HG02610 (cell line): ENCODE data around the gene TSPAN9.
A peak's percentile ranks its signal among the peaks of the same experiment; 100 is the strongest.

Experiments used
- ATAC-seq: cut with Tn5 transposase; IDR thresholded peaks from one replicate; pipeline ENCODE4 v1.9.1; 2021; ENCODE audit warnings: mild to moderate bottlenecking, moderate library complexity; ENCODE audit not compliant: unreplicated experiment

Gene TSPAN9, protein sequence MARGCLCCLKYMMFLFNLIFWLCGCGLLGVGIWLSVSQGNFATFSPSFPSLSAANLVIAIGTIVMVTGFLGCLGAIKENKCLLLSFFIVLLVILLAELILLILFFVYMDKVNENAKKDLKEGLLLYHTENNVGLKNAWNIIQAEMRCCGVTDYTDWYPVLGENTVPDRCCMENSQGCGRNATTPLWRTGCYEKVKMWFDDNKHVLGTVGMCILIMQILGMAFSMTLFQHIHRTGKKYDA

DNA sequence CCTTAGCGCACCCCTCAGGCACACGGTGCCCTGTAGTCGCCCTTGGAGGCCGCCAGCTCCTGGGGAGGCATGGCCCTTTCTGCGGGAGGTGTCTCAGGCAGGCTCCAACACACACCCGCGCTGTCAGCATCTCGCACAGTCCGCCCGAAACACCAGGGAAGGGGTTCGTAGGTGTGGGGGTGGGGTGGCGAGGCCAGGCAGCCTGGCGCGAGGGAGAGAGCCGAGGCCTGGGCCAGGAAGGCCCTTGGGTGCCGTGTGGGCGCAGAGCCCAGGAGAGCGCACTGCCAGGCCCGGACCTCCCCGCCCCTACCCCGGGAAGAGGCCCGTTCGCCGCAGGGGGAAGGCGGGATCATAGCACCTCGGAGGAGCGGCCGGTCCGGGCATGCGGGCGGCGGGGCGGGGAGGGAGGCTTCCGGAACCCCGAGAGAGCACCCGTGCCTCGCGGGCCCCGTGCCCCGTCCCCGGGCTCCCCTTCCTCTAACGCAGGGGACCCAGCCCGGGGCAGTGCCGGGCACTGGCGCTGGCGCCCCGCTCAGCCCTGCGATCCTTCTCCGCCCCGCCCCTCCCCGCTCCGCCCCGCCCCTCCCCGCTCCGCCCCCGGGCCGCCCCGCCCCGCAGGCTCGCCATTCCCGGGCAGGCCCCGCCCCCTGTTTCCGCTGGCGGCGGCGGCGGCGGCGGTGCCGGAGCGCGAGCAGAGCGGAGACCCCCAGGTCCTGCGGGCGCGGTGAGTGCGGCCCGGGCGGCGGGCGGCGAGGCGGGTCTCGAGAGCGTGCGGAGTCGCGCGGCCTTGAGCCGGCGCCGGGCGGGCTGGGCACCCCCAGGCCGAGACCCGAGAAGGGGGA lies at the start of gene TSPAN9:
Gene TSPAN9, plus strand, starts transcription at position 650 of the 842 bp plus-strand sequence. CDS start 123,815 bp downstream, outside the sequence.
- ATAC-seq = peak; percentile 49

DNA sequence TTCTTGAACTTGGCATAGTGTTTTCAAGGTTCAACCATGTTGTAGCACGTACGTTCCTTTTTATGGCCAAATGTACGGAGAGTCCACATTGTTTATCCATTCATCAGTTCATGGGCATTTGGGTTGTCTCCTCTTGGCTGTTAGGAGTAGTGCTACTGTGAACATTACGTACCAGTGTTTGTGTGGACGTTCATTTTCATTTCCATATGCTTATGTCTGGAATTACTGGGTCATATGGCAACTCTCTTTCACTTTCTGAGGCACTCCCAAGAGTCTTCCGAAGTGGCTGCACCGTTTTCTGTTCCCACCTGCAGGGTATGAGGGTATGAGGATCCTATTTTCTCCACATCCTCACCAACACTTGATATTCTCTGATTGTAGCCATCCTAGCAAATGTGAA lies 49.1 kb upstream of the TSPAN9 start:
- ATAC-seq = no peak

DNA sequence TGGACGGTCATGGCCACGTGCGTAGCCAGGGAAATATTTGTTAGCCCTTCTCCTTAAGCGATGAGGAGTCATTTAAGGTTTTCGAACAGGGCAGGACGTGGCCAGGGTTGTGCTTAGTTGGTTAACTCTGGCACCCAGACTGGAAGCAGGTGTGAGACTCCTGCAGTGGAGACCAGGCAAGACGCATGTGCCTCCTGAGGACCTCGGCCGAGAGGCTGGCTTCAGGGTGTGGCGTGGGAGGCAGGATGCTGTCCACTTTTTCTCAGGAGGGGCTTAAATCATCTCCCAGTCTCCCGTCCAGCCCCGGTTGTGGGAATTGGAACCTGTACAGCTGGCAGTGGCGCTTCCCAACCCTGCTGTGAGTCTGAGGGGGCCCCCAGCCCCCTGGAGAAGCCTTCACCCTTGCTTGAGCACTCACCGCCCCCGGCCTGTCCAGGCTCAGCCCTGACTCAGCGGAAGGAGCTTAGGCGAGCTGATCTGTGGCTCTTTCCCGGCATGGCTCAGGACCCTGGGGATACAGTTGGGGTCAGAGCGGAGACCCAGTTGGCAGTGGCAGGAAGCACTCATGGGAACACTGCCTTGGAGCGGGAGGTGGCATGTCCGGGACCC lies 46.3 kb upstream of the TSPAN9 start:
- no peak for ATAC-seq

- ATAC-seq = no peak
Measured at GRCh38 chr12:3032161-3032560, 45.0 kb upstream of the TSPAN9 start.

DNA sequence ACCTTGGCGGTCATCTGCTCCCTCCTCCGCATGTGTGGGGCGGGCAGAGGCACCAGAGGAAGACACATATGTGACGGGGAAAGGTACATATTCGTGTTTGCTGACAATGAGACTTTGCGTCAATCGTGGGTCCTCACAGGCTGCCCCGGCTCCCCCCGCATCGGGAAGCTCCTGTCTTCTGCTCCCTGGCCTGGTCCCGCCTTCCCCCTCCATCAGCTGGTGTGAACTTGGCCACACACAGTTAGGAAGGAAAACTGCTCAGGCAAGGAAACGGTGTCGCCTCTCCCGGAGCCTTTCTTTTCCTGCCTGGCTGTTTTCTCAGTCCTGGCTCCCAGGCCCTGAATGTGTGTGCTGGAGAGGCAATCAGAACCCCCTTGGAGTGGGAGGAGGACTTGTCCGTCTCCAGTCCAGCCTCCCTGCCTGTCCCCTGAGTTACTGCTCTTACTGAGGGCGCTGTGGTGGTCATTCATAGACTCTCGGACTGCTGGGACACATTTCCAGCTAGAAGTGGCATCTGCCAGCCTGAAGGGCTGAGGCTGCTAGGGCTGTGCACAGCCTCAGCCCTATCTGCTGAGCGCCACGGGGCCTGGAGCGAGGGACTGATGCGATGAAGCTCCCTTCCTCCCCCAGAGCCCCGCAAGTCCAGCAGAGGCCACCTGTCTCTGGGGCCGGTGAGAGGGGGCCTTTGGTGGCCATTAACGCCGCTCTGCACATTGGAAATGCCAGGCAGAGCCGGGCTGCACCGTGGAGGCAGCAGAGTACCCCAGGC lies 44.2 kb upstream of the TSPAN9 start:
- no peak for ATAC-seq

DNA sequence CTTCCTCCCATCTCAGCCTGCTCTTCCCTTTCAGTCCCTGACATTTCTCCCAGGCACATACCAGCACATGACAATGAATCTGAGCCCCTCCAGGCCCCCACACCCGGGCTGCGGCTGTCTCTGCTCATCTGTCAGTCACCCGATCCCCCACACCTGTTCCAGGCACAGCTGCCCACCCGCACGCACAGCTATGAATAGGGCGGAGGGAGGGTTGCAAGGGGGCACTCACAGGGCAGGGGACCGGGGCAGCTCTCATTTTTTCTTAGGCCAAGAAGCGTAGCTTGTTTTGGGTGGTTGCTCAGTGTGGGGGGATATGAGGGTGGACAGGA lies 43.7 kb upstream of the TSPAN9 start:
- no peak for ATAC-seq

GRCh38 chr12:3034067-3034750 lies 43.0 kb upstream of the TSPAN9 start:
- no peak for ATAC-seq

GRCh38 chr12:3035171-3035570 lies 42.0 kb upstream of the TSPAN9 start:
- ATAC-seq = no peak

DNA sequence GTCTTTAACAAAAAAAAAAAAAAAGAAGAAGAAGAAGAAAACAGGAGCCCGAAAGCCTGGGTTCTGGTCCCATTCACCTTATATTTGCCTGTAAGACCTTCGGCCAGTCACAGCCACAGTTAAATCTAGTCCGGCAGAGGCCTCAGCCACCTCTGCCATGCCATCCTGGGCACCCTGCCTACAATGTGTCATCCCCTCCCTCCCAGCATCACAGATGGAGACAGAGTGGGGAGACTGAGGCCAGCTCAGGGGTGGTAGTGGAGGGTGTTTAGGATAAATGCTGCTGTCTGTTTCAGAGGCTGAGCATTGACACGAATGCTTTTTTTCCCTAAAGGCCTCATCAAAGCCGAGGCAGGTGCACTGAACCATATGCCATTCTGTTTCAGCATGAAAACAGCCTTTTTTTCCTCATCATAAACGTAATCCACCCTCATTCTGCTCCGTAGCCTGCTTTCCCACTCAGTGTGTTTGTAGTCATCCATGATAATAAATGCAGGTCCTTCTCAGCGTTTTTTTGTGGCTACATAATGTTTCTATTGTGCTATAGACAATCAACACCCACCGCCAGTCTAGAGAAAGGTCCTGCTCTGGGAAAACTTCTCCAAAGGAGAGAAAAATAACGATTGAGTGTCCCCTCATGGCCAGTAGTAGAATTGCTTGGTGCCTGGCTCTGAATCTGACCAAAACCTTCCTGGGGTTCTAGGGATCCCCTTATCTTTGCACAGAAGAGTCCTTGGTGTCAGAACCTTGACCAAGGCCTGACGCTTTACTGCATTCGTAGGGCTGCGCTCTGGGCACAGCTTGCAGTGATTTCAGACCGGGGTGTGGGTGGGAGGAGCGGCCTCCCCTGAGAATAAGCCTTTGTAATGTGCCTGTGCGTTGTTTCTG lies 41.1 kb upstream of the TSPAN9 start:
- no peak for ATAC-seq

GRCh38 chr12:3036901-3037600 lies 40.1 kb upstream of the TSPAN9 start:
- no peak for ATAC-seq

DNA sequence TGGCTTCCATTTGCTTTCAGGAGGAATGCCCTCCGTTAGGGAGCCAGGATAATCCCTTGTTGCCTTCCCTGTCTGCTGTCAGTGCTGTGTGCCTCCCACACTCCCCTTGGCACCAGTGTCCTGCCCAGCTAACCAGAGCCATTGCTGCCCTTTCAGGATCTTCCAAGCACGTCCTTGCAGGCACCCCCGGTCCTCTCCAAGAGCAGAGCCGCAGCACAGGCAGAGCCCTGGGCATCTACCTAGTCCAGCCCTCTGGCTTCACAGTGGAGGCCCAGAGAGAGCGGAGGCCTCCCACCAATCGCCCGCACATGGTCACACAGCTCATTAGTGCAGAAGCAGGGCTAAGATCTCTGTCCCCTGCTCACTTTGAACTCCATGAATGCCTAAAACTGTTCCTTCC lies 39.0 kb upstream of the TSPAN9 start:
- no peak for ATAC-seq

DNA sequence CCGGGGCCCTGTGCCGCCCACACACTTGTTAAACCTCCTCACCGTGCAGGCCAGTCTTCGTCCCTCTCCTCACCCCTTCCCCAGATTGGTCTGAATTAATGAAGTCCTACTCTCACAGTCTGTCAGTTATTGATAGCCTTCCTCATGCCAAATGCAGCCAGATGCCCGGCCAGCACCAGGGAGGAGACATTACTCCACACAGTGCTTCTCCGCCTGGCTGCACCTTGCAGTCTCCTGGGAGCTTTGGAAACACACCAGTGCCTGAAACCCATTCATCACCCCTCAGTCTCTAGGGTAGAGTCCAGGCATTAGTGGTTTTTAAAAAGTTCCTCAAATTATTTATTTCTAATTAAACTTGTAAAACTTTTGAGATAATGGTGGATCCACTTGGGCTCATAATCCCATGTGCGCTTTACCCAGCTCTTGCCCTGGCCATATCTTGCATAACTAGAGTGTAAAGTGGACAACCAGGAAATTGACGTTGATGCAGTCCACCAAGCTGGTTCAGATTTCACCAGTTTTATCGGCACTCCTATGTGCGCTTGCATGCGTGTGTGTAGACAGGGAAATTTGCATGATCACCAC lies 38.2 kb upstream of the TSPAN9 start:
- ATAC-seq = no peak

DNA sequence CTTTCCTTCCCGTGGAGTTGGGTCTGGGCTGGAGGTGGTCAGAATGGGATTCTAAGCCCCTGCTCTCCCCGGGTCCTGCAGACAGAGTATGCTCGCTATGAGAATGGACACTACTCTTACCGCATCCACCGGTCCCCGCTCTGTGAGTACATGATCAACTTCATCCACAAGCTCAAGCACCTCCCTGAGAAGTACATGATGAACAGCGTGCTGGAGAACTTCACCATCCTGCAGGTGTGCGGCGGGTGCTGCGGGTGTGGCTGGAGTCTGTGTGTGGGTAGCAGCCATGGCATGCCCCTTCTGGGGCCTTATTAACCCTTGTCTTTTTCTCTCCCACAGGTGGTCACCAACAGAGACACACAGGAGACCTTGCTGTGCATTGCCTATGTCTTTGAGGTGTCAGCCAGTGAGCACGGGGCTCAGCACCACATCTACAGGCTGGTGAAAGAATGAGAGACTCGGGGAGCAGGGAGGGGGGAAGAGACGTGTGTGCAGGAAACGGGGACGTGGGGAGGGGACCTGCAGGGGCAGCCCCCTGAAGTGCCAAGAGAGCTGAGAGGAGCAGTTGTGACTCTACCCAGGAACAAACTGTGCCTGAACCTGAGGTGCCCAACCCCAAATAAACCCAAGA lies 37.0 kb upstream of the TSPAN9 start:
- ATAC-seq = no peak

DNA sequence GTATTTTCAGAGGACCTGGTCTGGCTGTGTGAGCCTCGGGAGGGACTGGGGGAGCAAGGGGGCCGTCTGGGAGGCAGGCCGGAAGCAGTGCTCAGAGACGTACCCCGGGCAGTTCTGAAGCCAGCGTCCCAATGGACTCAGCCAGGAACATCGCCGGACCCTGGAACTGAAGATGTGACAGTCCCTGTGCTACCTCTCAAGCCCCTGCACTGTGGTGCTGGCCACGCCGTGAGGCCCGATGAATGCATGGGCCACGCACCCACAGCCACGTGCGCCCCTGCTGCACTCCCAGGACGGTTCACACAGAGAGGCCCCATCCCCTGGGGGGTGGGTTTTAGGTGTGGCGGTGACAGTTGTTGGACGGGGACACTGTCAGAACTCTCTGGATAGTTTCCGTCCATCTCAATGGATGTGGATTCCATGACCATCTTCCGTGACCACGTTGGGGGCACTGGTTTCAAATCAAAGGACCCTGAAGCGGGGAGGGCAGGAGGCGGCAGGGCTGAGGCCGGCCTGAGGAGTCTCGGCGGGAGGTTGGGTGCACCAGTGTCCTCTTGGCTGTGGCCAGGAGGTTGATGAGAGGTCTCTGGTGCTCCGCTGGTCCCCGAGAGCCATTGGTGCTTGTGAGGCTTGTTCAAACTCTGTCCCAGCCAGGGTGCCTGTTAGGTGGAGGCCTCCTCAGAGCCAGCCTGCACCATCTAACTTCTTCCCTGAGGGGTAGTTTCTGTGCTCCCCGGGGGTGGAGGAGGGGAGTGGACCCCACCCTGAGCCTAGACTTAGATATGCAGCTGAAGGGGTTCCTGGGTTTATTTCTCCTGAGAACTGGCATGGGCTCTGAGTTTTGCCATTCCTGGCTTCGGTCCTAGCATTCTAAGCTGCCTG lies 36.3 kb upstream of the TSPAN9 start:
- no peak for ATAC-seq

- no peak for ATAC-seq
Measured at GRCh38 chr12:3041558-3042164, 35.5 kb upstream of the TSPAN9 start.

DNA sequence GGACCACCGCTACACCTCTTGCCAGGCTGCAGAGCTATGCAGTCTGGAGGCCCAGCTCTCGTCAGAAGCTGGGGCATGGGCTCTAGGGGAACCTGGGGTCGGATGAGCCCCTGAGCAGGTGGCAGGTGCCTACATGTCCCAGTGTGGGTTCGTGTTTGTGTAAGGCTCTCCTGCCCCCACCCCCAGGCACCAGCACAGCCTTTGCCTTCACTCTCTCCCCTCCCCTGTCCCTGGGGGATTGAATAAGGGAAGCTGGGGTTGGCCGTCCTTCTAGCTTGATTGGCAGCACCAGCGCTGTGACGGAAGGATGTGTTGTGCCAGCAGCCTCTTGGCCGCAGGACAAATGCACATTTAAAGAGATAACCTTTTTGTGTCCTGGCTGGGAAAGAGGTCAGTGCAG lies 34.8 kb upstream of the TSPAN9 start:
- no peak for ATAC-seq

DNA sequence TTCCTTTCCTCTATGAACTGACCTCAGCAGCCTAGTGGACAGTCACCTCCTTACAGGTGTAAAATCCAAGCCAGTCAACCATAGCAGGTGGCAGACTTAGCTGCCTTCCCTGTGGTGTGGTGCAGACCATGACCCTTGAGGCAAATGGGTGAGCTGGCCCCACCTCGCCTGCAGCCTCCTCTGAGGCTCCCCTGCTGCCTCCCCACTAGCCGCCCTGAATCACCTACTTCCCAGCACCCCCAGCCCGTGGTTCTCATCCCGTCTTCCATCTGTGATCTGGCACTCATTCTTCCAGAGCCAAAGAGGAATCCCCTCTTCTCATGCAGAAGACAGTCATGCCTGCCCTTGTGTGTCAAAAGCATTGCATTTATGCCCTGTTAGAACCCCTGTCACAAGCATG lies 34.4 kb upstream of the TSPAN9 start:
- ATAC-seq = no peak
